ENCODE data around the gene CCNT1. TPM values are rescaled to one million over a fixed set of nuclear protein-coding genes. Genes with fewer than 3 reads are reported as not detected.
"Not testable (repeated sequence)": the region's sequence is repeated elsewhere in the genome, so short reads cannot be mapped to it uniquely, and the experiment has no call there.

Gene CCNT1
- total and polyA plus RNA-seq, 8 donors = 28.7 to 36.2 (median 31.3) TPM

DNA sequence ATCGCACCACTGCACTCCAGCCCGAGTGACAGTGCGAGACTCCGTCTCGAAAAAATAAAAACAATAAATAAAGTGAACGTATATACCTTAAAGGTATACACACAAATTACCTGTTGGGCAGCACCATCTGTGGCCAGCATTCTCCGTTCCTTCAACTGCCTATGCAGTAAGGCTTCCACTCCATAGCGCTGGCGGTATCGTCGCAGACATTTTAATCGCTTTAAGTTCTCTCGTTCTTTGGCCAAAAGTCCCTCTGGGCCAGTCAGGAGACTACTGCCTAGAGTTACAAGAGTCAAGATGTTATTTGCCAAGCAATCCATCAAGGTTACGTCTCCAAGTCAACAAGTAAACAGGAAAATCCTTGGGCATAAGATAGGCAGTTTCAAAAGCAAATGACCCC, 47.5 kb downstream of the CCNT1 start:
- intact Hi-C loops (cut with DNase I) = no loop called here
- no peak for DNase-seq
- H3K27ac ChIP-seq = no peak overlapping the region
- TF ChIP-seq, protein P1, sequence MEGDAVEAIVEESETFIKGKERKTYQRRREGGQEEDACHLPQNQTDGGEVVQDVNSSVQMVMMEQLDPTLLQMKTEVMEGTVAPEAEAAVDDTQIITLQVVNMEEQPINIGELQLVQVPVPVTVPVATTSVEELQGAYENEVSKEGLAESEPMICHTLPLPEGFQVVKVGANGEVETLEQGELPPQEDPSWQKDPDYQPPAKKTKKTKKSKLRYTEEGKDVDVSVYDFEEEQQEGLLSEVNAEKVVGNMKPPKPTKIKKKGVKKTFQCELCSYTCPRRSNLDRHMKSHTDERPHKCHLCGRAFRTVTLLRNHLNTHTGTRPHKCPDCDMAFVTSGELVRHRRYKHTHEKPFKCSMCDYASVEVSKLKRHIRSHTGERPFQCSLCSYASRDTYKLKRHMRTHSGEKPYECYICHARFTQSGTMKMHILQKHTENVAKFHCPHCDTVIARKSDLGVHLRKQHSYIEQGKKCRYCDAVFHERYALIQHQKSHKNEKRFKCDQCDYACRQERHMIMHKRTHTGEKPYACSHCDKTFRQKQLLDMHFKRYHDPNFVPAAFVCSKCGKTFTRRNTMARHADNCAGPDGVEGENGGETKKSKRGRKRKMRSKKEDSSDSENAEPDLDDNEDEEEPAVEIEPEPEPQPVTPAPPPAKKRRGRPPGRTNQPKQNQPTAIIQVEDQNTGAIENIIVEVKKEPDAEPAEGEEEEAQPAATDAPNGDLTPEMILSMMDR (IDR thresholded peaks at IDR 0.05) = no peak
- H3K9me3 ChIP-seq = no peaks in the 10 kb centered on the region
- no peak for ATAC-seq
- H3K4me1 ChIP-seq = no peaks in the 10 kb centered on the region
- no peaks in the 10 kb centered on the region for H3K27me3 ChIP-seq
- H3K36me3 ChIP-seq = peaks cover 6 to 98% of the 10 kb centered on the region in 2 donors
- H3K4me3 ChIP-seq = no peak overlapping the region

DNA sequence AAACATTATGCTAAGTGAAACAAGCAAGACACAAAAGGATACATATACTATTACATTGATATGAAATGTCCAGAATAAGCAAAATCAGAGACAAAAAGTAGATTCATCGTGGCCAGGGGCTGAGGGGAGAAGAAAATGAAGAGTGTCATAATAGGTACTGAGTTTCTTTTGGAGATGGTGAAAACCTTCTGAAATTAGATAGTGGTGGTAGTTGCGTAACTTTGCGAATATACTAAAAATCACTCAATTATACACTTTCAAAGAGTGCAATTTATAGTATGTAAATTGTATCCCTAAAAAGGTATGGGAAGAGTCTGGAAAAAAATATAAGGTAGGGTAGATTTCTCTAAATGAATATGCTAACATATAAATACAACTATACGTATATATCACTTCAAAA, 56.6 kb downstream of the CCNT1 start:
- H3K27me3 ChIP-seq = no peaks in the 10 kb centered on the region
- no peaks in the 10 kb centered on the region for H3K4me1 ChIP-seq
- intact Hi-C loops (cut with DNase I) = no loop called here
- H3K27ac ChIP-seq = no peak overlapping the region
- no peak for ATAC-seq
- peaks cover 0 to 100% of the 10 kb centered on the region in 2 donors for H3K36me3 ChIP-seq
- DNase-seq = no peak
- no peak overlapping the region for H3K4me3 ChIP-seq
- no peaks in the 10 kb centered on the region for H3K9me3 ChIP-seq
- TF ChIP-seq, protein P1 (IDR thresholded peaks at IDR 0.05) = no peak

DNA sequence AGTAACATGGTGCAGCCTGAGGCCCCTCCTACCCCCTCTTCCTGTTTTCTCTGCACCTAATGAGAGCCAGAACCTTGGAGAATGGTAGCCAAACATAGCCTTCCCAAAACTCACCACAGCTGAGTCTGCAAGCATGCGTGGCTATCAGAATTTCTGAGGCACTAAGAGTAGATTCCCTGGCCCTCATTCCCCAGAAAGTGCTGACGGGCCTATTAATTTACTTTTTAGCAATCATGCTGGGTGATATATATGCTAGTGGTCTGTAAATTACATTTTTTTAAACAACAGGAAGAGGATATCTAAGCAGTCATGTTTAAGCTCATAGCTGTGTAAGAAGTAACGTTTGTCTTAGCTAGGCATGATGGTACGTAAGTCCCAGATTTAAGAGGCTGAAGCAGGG, 64.8 kb downstream of the CCNT1 start:
- Histone ChIP-seq H3K27me3 (no peaks in the 10 kb centered on the region), H3K9me3 (no peaks in the 10 kb centered on the region), H3K27ac (no peak overlapping the region), H3K4me3 (no peak overlapping the region), H3K36me3 (peaks cover 0 to 87% of the 10 kb centered on the region in 2 donors), H3K4me1 (no peaks in the 10 kb centered on the region)
- intact Hi-C loops (cut with DNase I) = no loop called here
- no peak for DNase-seq
- no peak for ATAC-seq
- TF ChIP-seq, protein P1 (IDR thresholded peaks at IDR 0.05) = no peak

DNA sequence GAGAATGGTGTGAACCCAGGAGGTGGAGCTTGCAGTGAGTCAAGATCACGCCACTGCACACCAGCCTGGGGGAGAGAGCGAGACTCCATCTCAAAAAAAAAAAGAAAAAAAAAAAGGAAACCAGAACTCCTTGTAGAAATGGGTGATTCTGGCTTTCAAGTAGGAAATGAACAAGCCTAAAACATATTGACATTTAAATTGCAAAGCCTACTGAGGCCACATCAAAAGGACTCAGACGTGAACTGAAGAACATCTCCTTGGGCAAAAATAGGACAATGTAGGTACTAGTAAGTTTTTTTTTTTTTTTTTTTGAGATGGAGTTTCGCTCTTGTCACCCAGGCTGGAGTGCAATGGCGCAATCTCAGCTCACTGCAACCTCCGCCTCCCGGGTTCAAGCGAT, 71.2 kb downstream of the CCNT1 start:
- H3K36me3 ChIP-seq = peaks cover 0 to 68% of the 10 kb centered on the region in 2 donors
- H3K27ac ChIP-seq; H3K4me1 ChIP-seq; H3K4me3 ChIP-seq; intact Hi-C loops (cut with DNase I); H3K9me3 ChIP-seq; H3K27me3 ChIP-seq; DNase-seq; ATAC-seq: not testable (repeated sequence)

DNA sequence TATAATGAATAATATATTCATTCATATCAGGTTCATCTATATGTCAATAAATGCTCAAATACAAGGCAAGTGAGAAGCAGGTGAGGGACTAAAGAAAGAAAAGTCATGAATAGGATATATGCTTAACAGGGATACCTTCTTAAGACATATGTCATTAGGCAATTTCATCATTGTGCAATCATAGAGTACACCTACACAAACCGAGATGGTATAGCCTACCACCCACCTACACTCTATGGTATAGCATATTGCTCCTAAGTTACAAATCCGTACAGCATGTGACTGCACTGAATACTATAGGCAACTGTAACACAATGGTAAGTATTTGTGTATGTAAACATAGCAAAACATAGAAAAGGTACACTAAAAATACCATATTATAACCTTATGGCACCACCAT, 73.5 kb downstream of the CCNT1 start:
- Histone ChIP-seq H3K4me1 (no peaks in the 10 kb centered on the region), H3K4me3 (no peak overlapping the region), H3K27ac (no peak overlapping the region), H3K9me3 (no peaks in the 10 kb centered on the region), H3K36me3 (peaks cover 0 to 45% of the 10 kb centered on the region in 2 donors), H3K27me3 (no peaks in the 10 kb centered on the region)
- TF ChIP-seq, protein P1 (IDR thresholded peaks at IDR 0.05) = no peak
- intact Hi-C loops (cut with DNase I) = no loop called here
- ATAC-seq (no peak), DNase-seq (no peak)

DNA sequence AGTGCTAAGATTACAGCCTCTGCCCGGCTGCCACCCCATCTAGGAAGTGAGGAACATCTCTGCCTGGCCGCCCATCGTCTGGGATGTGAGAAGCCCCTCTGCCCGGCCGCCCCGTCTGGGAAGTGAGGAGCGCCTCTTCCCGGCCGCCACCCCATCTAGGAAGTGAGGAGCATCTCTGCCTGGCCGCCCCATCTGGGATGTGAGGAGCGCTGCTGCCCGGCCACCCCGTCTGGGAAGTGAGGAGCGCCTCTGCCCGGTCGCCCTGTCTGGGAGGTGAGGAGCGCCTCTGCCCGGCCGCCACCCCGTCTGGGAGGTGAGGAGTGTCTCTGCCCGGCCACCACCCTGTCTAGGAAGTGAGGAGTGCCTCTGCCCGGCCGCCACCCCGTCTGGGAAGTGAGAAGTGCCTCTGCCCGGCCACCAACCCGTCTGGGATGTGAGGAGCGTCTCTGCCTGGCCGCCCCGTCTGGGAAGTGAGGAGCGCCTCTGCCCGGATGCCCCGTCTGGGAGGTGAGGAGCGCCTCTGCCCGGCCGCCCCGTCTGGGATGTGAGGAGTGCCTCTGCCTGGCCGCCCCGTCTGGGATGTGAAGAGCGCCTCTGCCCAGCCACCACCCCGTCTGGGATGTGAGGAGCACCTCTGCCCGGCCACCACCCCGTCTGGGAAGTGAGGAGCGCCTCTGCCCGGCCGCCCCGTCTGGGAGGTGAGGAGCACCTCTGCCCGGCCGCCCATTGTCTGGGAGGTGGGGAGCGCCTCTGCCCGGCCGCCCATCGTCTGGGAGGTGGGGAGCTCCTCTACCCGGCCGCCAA, 74.6 kb downstream of the CCNT1 start:
- ATAC-seq; H3K27ac ChIP-seq; H3K27me3 ChIP-seq; H3K4me1 ChIP-seq; H3K9me3 ChIP-seq; H3K4me3 ChIP-seq; DNase-seq; intact Hi-C loops (cut with DNase I): not testable (repeated sequence)
- peaks cover 0 to 42% of the 10 kb centered on the region in 2 donors for H3K36me3 ChIP-seq
